ENCODE results near the gene QARS1. TPM values are rescaled to one million over a fixed set of nuclear protein-coding genes. Genes with fewer than 3 reads are reported as not detected.

The QARS1 gene
- 100 to 1,000 TPM; 246 to 326 TPM for total RNA-seq

- Mint-ChIP-seq H3K9me3 (no peaks in the 10 kb centered on the region), H3K4me1 (peaks cover 30% of the 10 kb centered on the region), H3K27ac (peak within 1 kb of the TSS; percentile 99), H3K36me3 (ENCODE audit: low read depth) (peaks cover 45% of the 10 kb centered on the region), H3K27me3 (no peaks in the 10 kb centered on the region), H3K4me3 (peak within 1 kb of the TSS; percentile 99)
- ChIA-PET POLR2A (interaction anchor here (1.0 kb wide), 2 partner anchors 9 to 10 kb away, joined by 3 to 4 read pairs; no protein-coding TSS in a partner anchor), CTCF (interaction anchor here (0.9 to 4.2 kb wide), 4 partner anchors 10 to 115 kb away, joined by 3 to 24 read pairs (median 4); partner anchors contain the start of genes NDUFAF3 and QRICH1)
- peak; percentile 94 for DNase-seq
These were observed at the start of gene QARS1 for GRCh38 chr3:49104427-49105291. Gene QARS1, minus strand, starts transcription at chr3:49104757. Its CDS starts 24 bp downstream, at chr3:49104733.

DNA sequence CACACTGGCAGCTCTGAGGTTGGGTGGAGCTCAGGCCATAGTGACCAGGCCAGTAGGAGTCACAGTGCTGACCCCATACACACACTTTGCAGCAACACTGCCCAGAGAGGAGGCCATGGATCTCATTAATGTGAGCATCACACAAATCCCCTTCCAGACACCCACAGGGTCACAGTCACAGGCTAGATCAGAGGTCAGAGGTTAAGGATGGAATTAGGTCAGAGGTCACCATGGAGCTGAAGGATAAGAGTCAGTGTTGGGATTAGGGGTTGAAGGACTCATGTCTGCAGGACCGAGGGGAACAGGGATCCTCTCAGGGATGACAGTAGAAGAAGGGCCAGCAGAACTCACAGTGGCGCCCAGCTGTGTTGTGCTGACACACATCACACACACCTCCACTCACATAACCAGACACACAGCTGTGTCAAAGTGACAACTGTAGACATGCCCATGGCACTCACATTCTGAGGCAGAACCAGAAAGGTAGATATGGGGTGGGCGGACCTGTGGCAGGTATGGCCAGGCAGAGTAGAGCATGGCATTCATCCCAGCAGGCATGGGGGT lies 48.9 kb upstream of the QARS1 start:
- no peaks in the 10 kb centered on the region for H3K27me3 Mint-ChIP-seq
- H3K27ac Mint-ChIP-seq = no peak overlapping the region
- H3K9me3 Mint-ChIP-seq = no peaks in the 10 kb centered on the region
- H3K4me3 Mint-ChIP-seq = no peak overlapping the region
- ChIA-PET POLR2A (no interaction called here), CTCF (interaction anchor here (0.9 kb wide), 1 partner anchor 166 kb away, joined by 3 read pairs; no protein-coding TSS in a partner anchor)
- H3K36me3 Mint-ChIP-seq (ENCODE audit: low read depth) = no peaks in the 10 kb centered on the region
- H3K4me1 Mint-ChIP-seq = peaks cover 2% of the 10 kb centered on the region
- DNase-seq = no peak

GRCh38 chr3:49151610-49152009 lies 47.1 kb upstream of the QARS1 start:
- POLR2A ChIA-PET = interaction anchor here (0.7 kb wide), 1 partner anchor 86 kb away, joined by 4 read pairs; no protein-coding TSS in a partner anchor
- Mint-ChIP-seq H3K27ac (no peak overlapping the region), H3K36me3 (ENCODE audit: low read depth) (no peaks in the 10 kb centered on the region), H3K27me3 (no peaks in the 10 kb centered on the region), H3K4me3 (no peak overlapping the region), H3K9me3 (no peaks in the 10 kb centered on the region), H3K4me1 (no peaks in the 10 kb centered on the region)
- CTCF ChIA-PET = interaction anchor here (1.0 kb wide), 1 partner anchor 21 kb away, joined by 3 read pairs; no protein-coding TSS in a partner anchor
- DNase-seq = no peak

DNA sequence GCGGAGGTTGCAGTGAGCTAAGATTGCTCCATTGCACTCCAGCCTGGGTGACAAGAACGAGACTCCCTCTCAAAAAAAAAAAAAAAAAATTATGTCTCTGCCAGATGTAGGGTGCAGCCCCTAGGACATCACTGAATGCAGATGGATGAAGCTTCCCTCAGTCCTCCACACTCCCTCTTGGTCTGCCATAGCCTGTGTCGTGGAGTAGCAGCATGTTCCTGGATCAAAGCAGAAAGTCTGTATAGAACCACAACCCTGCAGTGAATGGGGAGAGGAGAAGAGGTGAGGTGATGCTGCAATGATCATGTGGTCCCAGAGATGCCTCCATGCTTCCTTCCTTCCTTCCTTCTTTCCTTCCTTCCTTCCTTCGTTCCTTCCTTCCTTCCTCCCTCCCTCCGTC lies 43.6 kb upstream of the QARS1 start:
- Mint-ChIP-seq H3K27me3 (no peaks in the 10 kb centered on the region), H3K27ac (no peak overlapping the region), H3K36me3 (ENCODE audit: low read depth) (no peaks in the 10 kb centered on the region), H3K4me1 (no peaks in the 10 kb centered on the region), H3K9me3 (no peaks in the 10 kb centered on the region), H3K4me3 (no peak overlapping the region)
- no peak for DNase-seq
- ChIA-PET POLR2A (interaction anchor here (0.6 kb wide), 1 partner anchor 110 kb away, joined by 3 read pairs; no protein-coding TSS in a partner anchor), CTCF (interaction anchor here (0.6 to 0.7 kb wide), 4 partner anchors 8 to 189 kb away, joined by 3 to 4 read pairs (median 3); no protein-coding TSS in a partner anchor)

DNA sequence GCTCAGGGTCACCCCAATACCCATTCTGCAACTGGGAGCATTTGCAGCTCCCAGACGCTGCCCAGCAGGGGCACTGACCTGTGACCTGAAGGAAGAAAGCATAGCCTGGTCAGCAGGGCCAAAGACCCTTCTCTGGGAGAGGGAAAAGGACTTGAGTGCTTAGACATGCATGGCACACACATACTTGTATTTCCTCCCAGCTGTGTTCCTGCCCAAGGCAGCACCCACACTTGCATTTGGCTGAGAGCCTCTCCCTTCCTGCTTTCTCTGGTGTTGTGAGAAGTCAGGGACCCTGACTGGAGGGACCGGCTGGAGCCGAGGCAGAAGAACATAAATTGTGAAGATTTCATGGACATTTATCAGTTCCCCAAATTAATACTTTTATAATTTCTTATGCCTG lies 35.5 kb upstream of the QARS1 start:
- no peaks in the 10 kb centered on the region for H3K36me3 Mint-ChIP-seq (ENCODE audit: low read depth)
- POLR2A ChIA-PET = no interaction called here
- H3K27ac Mint-ChIP-seq = no peak overlapping the region
- peaks cover 5% of the 10 kb centered on the region for H3K4me1 Mint-ChIP-seq
- H3K27me3 Mint-ChIP-seq = peaks cover 9% of the 10 kb centered on the region
- no peak for DNase-seq
- CTCF ChIA-PET = no interaction called here
- H3K9me3 Mint-ChIP-seq = peaks cover 2% of the 10 kb centered on the region
- no peak overlapping the region for H3K4me3 Mint-ChIP-seq

DNA sequence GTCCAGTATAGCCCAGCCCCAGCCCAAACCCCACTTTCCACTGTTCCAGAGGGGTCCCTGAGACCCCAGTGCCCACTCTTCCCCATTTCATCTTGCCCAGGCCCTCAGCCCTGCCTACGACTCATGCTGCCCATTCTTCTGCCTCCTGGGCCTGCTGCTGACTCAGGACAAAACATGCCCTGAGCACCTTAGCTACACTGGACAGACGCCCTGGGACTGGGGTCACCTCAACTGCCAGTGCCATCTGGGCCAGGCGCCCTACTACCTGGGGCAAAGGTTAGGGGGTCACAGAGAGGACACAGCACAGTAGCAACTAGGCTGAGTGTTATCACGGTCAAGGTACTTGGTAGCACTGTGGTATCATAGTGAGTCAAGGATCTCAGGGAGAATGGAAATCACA lies 30.9 kb upstream of the QARS1 start:
- ChIA-PET CTCF (interaction anchor here (1.1 kb wide), 1 partner anchor 15 kb away, joined by 4 read pairs; the partner anchor contains the start of gene USP19), POLR2A (no interaction called here)
- no peak for DNase-seq
- H3K4me1 Mint-ChIP-seq = peaks cover 4% of the 10 kb centered on the region
- no peaks in the 10 kb centered on the region for H3K9me3 Mint-ChIP-seq
- H3K27me3 Mint-ChIP-seq = peaks cover 21% of the 10 kb centered on the region
- no peaks in the 10 kb centered on the region for H3K36me3 Mint-ChIP-seq (ENCODE audit: low read depth)
- no peak overlapping the region for H3K27ac Mint-ChIP-seq
- no peak overlapping the region for H3K4me3 Mint-ChIP-seq

- H3K9me3 Mint-ChIP-seq = no peaks in the 10 kb centered on the region
- H3K4me1 Mint-ChIP-seq = peaks cover 3% of the 10 kb centered on the region
- DNase-seq = no peak
- H3K4me3 Mint-ChIP-seq = no peak overlapping the region
- H3K27ac Mint-ChIP-seq = no peak overlapping the region
- POLR2A ChIA-PET = no interaction called here
- H3K27me3 Mint-ChIP-seq = peaks cover 16% of the 10 kb centered on the region
- H3K36me3 Mint-ChIP-seq (ENCODE audit: low read depth) = no peaks in the 10 kb centered on the region
- CTCF ChIA-PET = interaction anchor here (0.7 to 1.4 kb wide), 4 partner anchors 11 to 36 kb away, joined by 3 to 4 read pairs (median 4); partner anchors contain the start of genes KLHDC8B and USP19
These were observed 30.1 kb upstream of the QARS1 start for GRCh38 chr3:49134471-49135265.

DNA sequence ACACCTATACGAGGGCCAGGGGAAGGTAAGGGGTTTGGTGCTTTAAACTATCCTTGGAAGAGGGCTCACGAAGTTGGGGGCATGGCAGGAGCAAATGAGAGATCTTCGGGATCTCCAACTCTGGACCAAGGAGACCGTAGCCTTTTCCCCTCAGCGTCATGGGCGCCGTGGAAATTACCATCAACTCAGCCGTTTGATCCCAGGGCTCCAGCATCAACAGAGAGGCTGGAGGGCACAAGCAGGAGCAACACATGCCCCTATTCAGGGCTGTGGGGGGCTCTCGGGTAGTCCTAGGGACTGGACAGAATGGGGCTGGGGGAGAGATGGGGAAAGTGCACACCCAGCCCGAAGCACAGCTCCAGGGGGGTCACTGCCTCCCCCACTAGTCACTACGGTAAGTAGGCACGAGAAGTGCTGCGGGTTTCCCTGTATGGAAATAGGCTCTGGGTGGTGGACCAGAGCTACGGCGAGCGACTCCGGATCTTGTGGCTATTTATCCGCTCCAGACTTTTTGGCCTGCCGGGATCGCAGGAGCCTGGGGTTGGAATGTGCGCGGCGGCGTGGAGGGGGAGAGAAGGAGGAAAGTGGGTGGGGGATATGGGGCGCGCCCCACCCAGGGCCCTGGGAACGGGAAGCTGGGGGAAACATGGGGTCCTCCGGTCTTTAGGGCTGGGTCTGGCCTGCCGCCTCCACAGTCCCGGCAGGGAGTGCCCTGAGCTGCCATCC lies 28.8 kb upstream of the QARS1 start:
- Mint-ChIP-seq H3K27ac (no peak overlapping the region), H3K36me3 (ENCODE audit: low read depth) (no peaks in the 10 kb centered on the region), H3K27me3 (peaks cover 16% of the 10 kb centered on the region), H3K4me1 (peaks cover 3% of the 10 kb centered on the region), H3K4me3 (no peak overlapping the region), H3K9me3 (no peaks in the 10 kb centered on the region)
- DNase-seq = no peak
- ChIA-PET POLR2A (no interaction called here), CTCF (interaction anchor here (0.6 to 2.1 kb wide), 5 partner anchors 15 to 112 kb away, joined by 3 to 9 read pairs (median 4); partner anchors contain the start of genes KLHDC8B, NDUFAF3 and QRICH1)

- H3K9me3 Mint-ChIP-seq = no peaks in the 10 kb centered on the region
- ChIA-PET POLR2A (no interaction called here), CTCF (interaction anchor here (0.9 to 3.8 kb wide), 5 partner anchors 11 to 111 kb away, joined by 3 to 11 read pairs (median 4); partner anchors contain the start of genes NDUFAF3, QRICH1 and USP19)
- DNase-seq = no peak
- H3K27ac Mint-ChIP-seq = no peak within 1 kb of the TSS
- no peaks in the 10 kb centered on the region for H3K36me3 Mint-ChIP-seq (ENCODE audit: low read depth)
- H3K27me3 Mint-ChIP-seq = peaks cover 16% of the 10 kb centered on the region
- no peak within 1 kb of the TSS for H3K4me3 Mint-ChIP-seq
- peaks cover 3% of the 10 kb centered on the region for H3K4me1 Mint-ChIP-seq
These were observed 28.1 kb upstream of the QARS1 start, which contains the start of gene LAMB2 for GRCh38 chr3:49132437-49133225. Gene LAMB2, minus strand, starts transcription at chr3:49133050. Its CDS starts 183 bp downstream, at chr3:49132867.

GRCh38 chr3:49132073-49132436 lies 27.5 kb upstream of the QARS1 start:
- peaks cover 16% of the 10 kb centered on the region for H3K27me3 Mint-ChIP-seq
- no peak overlapping the region for H3K4me3 Mint-ChIP-seq
- H3K27ac Mint-ChIP-seq = no peak overlapping the region
- POLR2A ChIA-PET = no interaction called here
- peaks cover 3% of the 10 kb centered on the region for H3K4me1 Mint-ChIP-seq
- DNase-seq = no peak
- H3K36me3 Mint-ChIP-seq (ENCODE audit: low read depth) = no peaks in the 10 kb centered on the region
- no peaks in the 10 kb centered on the region for H3K9me3 Mint-ChIP-seq
- CTCF ChIA-PET = interaction anchor here (0.5 to 3.8 kb wide), 4 partner anchors 11 to 782 kb away, joined by 3 to 11 read pairs (median 6); partner anchors contain the start of genes QRICH1 and USP19

DNA sequence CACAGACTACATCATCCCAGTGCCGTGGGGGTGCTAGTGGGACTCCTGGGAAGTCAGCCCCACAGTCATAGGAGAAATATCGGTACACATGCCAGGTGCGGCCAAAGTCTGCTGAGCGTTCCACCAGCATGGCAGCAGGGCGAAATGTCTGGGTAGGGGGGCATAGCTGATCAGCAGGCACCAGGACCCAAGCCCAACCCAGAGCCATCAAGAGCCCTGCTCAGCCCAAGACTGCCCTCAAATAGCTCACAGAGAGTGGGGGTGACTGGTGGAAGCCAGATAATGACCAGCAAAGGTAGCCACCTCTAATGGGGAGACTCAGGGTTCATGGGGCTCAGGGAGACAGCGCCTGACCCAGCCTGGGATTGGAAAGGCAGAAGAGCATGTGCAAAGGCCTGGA lies 27.0 kb upstream of the QARS1 start:
- Mint-ChIP-seq H3K9me3 (no peaks in the 10 kb centered on the region), H3K27ac (no peak overlapping the region), H3K4me1 (peaks cover 3% of the 10 kb centered on the region), H3K27me3 (peaks cover 16% of the 10 kb centered on the region), H3K4me3 (no peak overlapping the region), H3K36me3 (ENCODE audit: low read depth) (no peaks in the 10 kb centered on the region)
- ChIA-PET CTCF (interaction anchor here (0.5 to 3.8 kb wide), 5 partner anchors 10 to 782 kb away, joined by 3 to 11 read pairs (median 3); partner anchors contain the start of genes QRICH1, USP19 and WDR6), POLR2A (no interaction called here)
- no peak for DNase-seq
